Lower leg skin (tissue), 4 donors: ENCODE measurements around the gene SBNO1. TPM values are rescaled to one million over a fixed set of nuclear protein-coding genes. Genes with fewer than 3 reads are reported as not detected.

Source experiments
- DNase-seq, 2 donors: peaks; one replicate each; pipeline ENCODE4 v3.0.0-alpha.2; 2019; ENCODE audit warnings: low spot score in 2 of 2
- H3K4me3 ChIP-seq: fragments of 200-600 bp; sonication (generic); 2 replicates; pipeline ENCODE4 v1.5.1; 2017; ENCODE audit warnings: mild to moderate bottlenecking, low read depth; ENCODE audit not compliant: poor library complexity, severe bottlenecking
- POLR2A ChIP-seq, 2 donors: fragments of 450-650 bp; IDR thresholded peaks; one replicate each; pipeline ENCODE4 v1.6.1; 2016 to 2017; ENCODE audit warnings: antibody characterized with exemption in 2 of 2, mild to moderate bottlenecking in 1 of 2, moderate library complexity in 1 of 2
- WGBS, 2 donors: methylation state at CpG; one replicate each; pipeline ENCODE4 v1.1.5; 2018; 5-methylcytosine and 5-hydroxymethylcytosine counted together
- intact Hi-C: fragments of 100-400 bp; cut with DNase I; formaldehyde crosslinking; loops from one replicate; pipeline ENCODE4 v1.15.0; 2023; ENCODE audit warnings: low total_unique reads
- total RNA-seq, 4 donors: library from RNA; depleted of rRNA; stranded (reverse); fragments of >200 nt; gene quantifications; one replicate each; pipeline ENCODE4 v1.1.0, GENCODE V29; 2016
- TF ChIP-seq, protein P1 (sequence below), 3 donors: fragments of 450-650 bp; IDR thresholded peaks; one replicate each; pipeline ENCODE4 v1.5.1; 2016; ENCODE audit warnings: antibody characterized with exemption in 3 of 3, mild to moderate bottlenecking in 3 of 3, moderate library complexity in 2 of 3

Gene SBNO1
- total RNA-seq, 4 donors from 2014 or later = 18.6 to 22.3 (median 20.8) TPM

- TF ChIP-seq POLR2A (IDR thresholded peaks at IDR 0.05) = no peak
- TF ChIP-seq, protein P1, sequence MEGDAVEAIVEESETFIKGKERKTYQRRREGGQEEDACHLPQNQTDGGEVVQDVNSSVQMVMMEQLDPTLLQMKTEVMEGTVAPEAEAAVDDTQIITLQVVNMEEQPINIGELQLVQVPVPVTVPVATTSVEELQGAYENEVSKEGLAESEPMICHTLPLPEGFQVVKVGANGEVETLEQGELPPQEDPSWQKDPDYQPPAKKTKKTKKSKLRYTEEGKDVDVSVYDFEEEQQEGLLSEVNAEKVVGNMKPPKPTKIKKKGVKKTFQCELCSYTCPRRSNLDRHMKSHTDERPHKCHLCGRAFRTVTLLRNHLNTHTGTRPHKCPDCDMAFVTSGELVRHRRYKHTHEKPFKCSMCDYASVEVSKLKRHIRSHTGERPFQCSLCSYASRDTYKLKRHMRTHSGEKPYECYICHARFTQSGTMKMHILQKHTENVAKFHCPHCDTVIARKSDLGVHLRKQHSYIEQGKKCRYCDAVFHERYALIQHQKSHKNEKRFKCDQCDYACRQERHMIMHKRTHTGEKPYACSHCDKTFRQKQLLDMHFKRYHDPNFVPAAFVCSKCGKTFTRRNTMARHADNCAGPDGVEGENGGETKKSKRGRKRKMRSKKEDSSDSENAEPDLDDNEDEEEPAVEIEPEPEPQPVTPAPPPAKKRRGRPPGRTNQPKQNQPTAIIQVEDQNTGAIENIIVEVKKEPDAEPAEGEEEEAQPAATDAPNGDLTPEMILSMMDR (IDR thresholded peaks at IDR 0.05) = no peak
- intact Hi-C loops = no loop called here
- no peak for DNase-seq
- WGBS, 2 donors = 0% methylated on average over 3 of the region's 7 CpGs
- H3K4me3 ChIP-seq = peak overlapping the region; percentile 45
Observed at GRCh38 chr12:123269896-123270213, 94.8 kb downstream of the SBNO1 start.

DNA sequence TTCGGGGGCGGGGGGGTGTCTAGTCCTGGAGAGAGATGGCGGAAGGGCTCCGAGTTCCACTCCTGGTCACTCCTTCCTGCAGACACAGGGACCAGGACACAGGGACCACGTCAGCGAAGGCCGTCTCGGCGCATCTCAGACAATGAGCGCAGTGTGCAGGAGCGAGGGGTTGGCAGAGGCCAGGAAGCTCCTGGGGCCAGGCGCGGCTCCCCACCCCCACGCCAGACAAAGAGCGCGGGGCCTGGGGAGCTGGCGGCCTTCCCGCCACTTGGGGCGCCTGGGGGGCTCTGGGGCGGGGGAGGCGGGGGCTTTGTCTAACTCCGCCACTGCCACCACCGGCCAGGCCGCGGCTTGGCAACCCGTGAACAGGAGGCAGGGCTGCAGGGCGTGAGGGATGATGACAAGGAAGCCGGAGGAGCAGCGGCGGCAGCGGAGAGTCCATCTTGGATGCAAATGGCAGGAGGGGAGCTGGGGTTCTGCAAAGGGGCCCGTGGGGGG lies 95.2 kb downstream of the SBNO1 start:
- H3K4me3 ChIP-seq = no peak overlapping the region
- TF ChIP-seq POLR2A (IDR thresholded peaks at IDR 0.05) = no peak
- TF ChIP-seq, protein P1 (IDR thresholded peaks at IDR 0.05) = no peak
- DNase-seq = peak in 1 of 2 donors; percentile 93
- intact Hi-C loops = no loop called here
- WGBS, 2 donors = 9 to 12% methylated on average over 17 to 20 of the region's 32 CpGs

DNA sequence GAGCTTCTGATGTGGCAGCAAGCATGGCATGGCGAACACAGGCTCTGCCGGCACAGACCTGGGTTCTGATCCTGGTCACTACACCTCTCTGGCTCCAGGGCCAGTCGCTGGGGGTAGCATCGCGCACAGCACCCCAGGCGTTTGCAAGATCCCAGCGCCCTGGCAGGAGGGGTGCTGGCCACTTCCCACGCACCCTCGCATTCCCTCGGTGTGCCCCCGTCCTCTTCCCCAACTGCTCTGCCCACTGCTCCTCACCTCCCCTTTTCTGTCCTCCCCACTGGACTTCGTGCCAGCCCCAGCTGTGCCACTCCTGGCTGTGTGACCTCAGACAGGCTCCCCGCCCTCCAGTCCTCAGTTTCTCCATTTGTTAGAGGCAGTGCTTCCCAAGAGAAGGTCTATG lies 95.8 kb downstream of the SBNO1 start:
- intact Hi-C loops = no loop called here
- WGBS, 2 donors = 68 to 71% methylated on average over 13 of the region's 13 CpGs
- no peak overlapping the region for H3K4me3 ChIP-seq
- TF ChIP-seq, protein P1 (IDR thresholded peaks at IDR 0.05) = no peak
- TF ChIP-seq POLR2A (IDR thresholded peaks at IDR 0.05) = no peak
- DNase-seq = no peak

DNA sequence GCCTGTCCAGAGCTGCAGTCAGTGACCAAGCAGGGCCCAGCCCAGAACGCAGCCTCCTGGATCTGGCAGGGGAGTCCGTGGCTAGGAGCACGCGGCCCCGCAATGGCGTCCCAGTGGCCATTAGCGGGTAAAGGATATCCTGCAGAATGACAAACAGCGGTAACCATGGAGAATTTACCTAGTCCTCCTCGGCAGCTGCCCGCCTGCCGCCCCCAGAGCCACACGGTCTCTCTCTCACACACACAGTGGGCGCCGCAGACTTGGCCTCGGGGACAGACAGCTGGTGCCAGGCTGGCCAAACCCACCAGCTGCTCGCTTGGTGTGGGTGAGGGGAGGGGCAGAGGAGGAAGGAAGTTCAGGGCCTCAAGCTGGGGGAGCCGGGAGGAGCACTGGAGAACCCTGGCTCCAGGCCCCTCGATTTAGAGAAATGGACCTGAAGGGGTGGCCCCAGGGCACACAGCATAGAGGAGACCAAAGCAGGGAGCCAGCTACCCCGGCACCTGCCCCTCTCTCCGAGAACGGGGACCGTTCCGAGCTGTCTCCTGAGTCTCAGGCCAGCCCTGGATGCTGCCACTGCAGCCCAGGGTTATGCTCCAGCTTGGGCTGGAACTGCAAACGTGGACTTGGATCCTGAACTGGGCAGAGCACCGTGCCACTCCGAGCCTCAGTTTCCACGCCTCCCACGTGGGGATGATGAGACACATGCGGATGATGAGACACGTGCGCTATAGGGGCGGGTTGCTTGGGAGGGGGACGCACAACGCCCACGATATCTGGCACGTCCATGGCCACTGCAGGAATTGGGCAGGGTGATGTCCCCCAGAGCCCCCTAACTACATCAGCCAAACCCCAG lies 96.4 kb downstream of the SBNO1 start:
- intact Hi-C loops = no loop called here
- TF ChIP-seq, protein P1 (IDR thresholded peaks at IDR 0.05) = no peak
- TF ChIP-seq POLR2A (IDR thresholded peaks at IDR 0.05) = no peak
- H3K4me3 ChIP-seq = no peak overlapping the region
- WGBS, 2 donors = 37 to 58% methylated on average over 5 to 26 of the region's 36 CpGs
- no peak for DNase-seq

DNA sequence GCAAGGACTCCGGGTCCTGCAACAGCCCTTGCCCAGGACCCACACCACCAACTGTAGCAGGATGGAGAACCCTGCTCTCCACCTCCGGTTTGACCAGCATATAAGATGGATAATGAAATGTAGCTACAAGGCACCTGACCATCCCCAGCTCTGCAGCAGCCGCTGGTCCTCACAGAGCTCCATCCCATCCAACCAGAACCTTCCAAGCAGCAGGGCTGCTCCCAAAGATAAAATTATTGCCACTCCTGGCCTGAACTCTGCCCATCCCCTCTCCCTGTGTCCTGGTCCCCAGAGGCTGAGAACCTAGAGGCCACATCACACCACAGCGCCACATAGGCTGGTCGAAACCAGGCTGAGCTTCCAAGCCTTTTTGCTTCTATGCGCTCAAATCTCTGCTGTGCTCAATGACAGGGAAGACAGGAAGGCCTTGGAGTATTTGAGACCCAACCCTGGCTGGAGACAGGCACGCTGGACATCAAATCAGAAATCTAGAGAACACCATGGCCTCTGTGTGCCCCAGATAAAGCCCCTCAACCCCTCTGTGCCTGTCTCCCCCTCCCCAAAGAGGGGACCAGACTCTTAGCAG lies 97.2 kb downstream of the SBNO1 start:
- no peak overlapping the region for H3K4me3 ChIP-seq
- intact Hi-C loops = no loop called here
- 90 to 95% methylated on average over 7 of the region's 7 CpGs for WGBS, 2 donors
- DNase-seq = no peak
- TF ChIP-seq, protein P1 (IDR thresholded peaks at IDR 0.05) = no peak
- TF ChIP-seq POLR2A (IDR thresholded peaks at IDR 0.05) = no peak
